GM18907 (cell line): ENCODE results near the gene AKAP13.
A peak's percentile ranks its signal among the peaks of the same experiment; 100 is the strongest.
"Not testable (repeated sequence)": the region's sequence is repeated elsewhere in the genome, so short reads cannot be mapped to it uniquely, and the experiment has no call there.

Experiments
- ATAC-seq: cut with Tn5 transposase; IDR thresholded peaks from one replicate; pipeline ENCODE4 v1.9.1; 2021; ENCODE audit warnings: mild to moderate bottlenecking, moderate library complexity; ENCODE audit not compliant: unreplicated experiment

The AKAP13 gene

GRCh38 chr15:85347264-85348047 lies 32.9 kb upstream of the AKAP13 start:
- ATAC-seq, result not testable (repeated sequence)

GRCh38 chr15:85348048-85348766 lies 32.2 kb upstream of the AKAP13 start:
- not testable (repeated sequence) for ATAC-seq

GRCh38 chr15:85349062-85349461 lies 31.3 kb upstream of the AKAP13 start:
- ATAC-seq, result not testable (repeated sequence)

GRCh38 chr15:85350395-85350794 lies 30.0 kb upstream of the AKAP13 start:
- no peak for ATAC-seq

DNA sequence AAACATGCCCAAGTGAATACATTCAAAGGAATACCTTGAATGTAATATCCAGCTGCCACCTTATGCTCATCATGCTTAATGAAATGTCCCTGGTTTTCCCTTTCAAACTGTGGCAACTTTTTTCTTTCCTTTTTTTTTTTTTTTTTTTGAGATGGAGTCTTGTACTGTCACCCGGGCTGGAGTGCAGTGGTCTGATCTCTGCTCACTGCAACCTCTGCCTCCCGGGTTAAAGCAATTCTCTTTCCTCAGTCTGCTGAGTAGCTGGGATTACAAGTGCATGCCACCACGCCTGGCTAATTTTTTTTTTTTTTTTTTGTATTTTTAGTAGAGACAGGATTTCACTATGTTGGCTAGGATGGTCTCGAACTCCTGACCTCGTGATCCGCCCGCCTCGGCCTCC lies 28.9 kb upstream of the AKAP13 start:
- not testable (repeated sequence) for ATAC-seq

DNA sequence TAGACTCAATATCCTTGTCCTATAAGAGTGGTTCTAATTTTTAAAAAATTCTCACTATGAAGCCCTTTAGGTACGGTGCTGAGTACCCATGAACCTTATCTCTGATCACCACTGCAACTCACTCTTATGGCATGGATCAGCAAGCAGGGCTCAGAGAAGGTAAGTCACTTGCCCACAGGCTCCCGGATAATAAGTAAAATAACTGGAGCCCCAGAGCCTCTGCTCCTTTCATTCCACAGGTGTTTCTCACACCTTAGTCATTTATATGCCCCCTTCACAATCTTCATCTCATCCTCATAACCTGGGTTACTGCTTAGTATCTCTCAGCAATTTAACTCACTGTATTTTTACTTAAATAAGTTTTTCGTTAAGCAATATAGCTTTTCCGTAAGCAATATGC lies 28.4 kb upstream of the AKAP13 start:
- no peak for ATAC-seq

- ATAC-seq, result no peak
These were observed 26.9 kb upstream of the AKAP13 start for GRCh38 chr15:85353516-85353915.

DNA sequence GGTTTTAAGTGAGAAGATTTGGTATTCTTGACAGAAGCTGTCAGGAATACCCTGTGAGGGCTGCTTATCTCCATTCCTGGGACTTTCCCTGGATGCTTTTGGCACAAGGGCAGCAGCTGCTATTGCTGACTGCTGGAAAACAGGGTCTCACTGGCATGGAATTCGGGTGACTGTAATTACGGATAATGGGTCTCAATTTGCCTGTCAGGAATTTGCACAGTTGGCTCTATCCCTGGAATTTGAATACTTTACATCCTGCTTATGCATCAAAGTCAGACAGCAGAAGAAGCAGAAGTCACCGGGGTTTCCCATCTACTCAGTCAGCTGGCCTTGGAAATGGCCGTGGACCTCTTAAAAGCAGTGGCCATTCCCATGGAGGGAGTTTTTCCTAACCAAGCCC lies 25.9 kb upstream of the AKAP13 start:
- ATAC-seq, result no peak

DNA sequence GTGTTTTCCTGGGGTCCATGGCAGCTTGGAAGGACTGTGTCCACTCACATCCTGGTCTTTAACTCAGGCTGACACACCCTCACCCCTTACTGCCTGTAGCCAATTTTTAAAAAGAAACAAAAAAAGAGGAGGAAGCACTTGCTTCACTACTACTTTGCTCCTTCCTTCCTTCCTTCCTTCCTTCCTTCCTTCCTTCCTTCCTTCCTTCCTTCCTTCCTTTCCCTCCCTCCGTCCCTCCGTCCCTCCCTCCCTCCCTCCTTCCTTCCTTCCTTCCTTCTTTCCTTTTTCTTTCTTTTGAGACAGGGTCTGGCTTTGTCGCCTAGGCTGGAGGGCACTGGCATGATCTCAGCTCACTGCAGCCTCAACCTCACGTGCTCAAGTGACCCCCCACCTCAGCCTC lies 25.5 kb upstream of the AKAP13 start:
- ATAC-seq, result no peak

DNA sequence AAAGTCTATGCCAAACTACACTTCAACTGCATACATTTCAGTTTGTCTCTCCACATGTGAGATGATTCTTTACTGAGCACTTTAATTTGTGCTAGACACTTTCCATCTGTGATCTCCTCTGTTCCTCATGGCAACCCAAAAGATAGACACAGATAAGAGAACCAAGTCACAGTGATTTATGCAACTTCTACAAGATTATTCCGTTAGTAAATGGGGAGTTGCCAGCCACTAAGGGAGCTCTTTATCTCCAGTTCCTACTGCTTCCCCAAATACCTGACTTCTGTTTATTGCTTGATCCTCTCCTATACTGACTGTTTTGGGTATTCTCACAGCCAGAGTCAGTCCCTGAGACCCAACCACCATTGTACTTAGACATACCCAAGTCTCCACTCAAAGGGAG lies 24.1 kb upstream of the AKAP13 start:
- no peak for ATAC-seq

- ATAC-seq, result peak; percentile 75
These were observed 19.1 kb upstream of the AKAP13 start for GRCh38 chr15:85361323-85361722.

- ATAC-seq, result no peak
These were observed 17.8 kb upstream of the AKAP13 start for GRCh38 chr15:85362436-85363081.

DNA sequence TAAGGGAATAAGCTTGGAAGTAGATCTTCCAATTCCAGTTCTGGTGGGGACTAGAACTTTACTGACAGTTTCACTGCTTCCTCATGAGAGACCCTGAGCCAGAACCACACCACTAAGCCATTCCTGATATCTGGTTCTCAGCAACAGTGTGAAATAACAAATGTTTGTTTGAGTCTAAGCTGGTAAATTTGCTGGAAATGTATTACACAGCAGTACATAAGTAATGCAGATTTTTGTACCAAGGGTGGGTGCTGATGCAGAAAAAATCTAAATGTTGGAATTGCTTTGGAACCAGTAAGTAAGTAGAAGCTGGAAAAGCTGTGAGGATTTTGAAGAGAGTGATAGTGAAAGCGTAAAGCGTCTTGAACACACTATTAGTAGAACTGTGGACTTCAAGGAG lies 14.4 kb upstream of the AKAP13 start:
- ATAC-seq, result no peak

DNA sequence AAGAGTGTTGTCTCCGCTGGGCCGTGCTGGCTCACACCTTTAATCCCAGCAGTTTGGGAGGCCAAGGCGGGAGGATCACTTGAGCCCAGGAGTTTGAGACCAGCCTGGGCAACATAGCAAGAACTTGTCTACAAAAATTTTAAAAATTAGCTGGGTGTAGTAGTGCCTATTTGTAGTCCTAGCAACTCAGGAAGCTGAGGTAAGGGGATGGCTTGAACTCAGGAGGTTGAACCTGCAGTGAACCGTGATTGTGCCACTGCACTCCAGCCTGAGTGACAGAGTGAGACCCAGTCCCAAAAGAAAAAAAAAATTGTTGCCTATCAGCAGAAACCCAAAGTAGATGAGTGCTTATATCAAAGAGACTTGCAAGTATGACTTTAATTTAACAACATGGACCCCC lies 12.7 kb upstream of the AKAP13 start:
- no peak for ATAC-seq

- ATAC-seq, result no peak
These were observed 5.6 kb upstream of the AKAP13 start for GRCh38 chr15:85374831-85375230.

DNA sequence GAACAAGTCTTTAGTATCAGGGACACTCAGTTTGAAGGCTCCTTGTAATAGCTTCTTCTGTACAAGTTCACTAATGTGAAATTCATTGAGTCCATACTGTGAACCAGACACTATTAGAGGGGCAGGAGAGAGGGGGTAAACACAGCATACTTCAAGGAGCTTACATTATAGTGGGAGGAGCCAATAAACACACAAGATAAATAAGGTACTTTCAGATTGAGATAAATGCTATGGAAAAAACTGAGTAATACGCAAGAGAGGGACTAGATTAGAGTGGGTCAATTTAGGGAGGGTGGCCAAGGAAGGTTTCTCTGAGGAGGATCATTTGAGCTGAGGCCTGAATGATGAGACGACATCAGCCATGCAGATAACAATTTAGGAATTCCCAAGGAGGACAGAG lies 3.1 kb upstream of the AKAP13 start:
- ATAC-seq, result no peak

DNA sequence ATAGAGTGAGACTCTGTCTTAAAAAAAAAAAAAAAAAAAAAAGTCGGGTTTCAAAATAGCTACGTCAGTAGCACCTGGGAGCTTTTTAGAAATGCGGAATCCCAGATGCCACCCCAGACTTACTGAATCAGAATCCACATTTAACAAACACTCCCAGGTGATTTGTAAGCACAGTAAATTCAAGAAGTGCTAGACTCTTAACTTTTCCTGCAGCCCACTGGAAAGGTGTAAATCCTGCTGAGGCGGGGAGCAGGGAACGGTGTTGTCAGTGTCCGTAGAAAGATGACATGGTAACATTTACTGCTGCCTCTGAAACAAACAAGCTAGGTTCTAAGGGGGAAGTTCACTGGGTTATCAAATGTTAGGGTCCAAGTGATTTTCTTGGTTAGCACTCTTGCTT lies 2.4 kb upstream of the AKAP13 start:
- ATAC-seq, result no peak

- ATAC-seq, result no peak
These were observed 836 bp upstream of the AKAP13 start for GRCh38 chr15:85379403-85380131.

GRCh38 chr15:85380812-85381642 lies 624 bp downstream of the AKAP13 start:
- peak; percentile 38 for ATAC-seq
